ENCODE measurements around the gene ATP2A2.
"Not testable (repeated sequence)": the region's sequence is repeated elsewhere in the genome, so short reads cannot be mapped to it uniquely, and the experiment has no call there.

- TF ChIP-seq CTCF (conservative IDR thresholded peaks at IDR 0.05; ENCODE audit: low read depth, low read length), result peak; percentile 45; the same call in 1 of the 2 replicates
- TF ChIP-seq EZH2phosphoT487 (IDR thresholded peaks at IDR 0.05; ENCODE audit: borderline replicate concordance, low read length); EZH2 (IDR thresholded peaks at IDR 0.05; ENCODE audit: low read length, unreplicated experiment): not testable (repeated sequence)
These were observed 77.5 kb downstream of the ATP2A2 start for GRCh38 chr12:110358384-110359097.
